ENCODE measurements around the gene HMOX1. TPM values are rescaled to one million over a fixed set of nuclear protein-coding genes. Genes with fewer than 3 reads are reported as not detected.
A peak's percentile ranks its signal among the peaks of the same experiment; 100 is the strongest.

HMOX1 gene
- total RNA-seq, 1 experiment from 2014 or later, result 26.4 TPM

- H3K27me3 ChIP-seq (ENCODE audit: insufficient read depth, low read length), result no peaks in the 10 kb centered on the region
- H3K4me1 ChIP-seq (ENCODE audit: control insufficient read depth in 1 of 2, insufficient read depth in 2 of 2, low read length in 2 of 2), result no peaks in the 10 kb centered on the region
- no peak overlapping the region for H3K4me2 ChIP-seq (ENCODE audit: low read length)
- ChIA-PET CTCF (no interaction called here), POLR2A (no interaction called here), RAD21 (ENCODE audit: low non-redundant PET in 1 of 2, low total read pairs in 2 of 2, uncharacterized antibody in 2 of 2, unreplicated experiment in 2 of 2) (no interaction called here)
- intact Hi-C loops (cut with micrococcal nuclease), result no loop called here
- H3K4me3 ChIP-seq (replicated peaks in 1 of 2; ENCODE audit: low read depth in 1 of 2, low read length in 2 of 2), result no peak overlapping the region
- H3K9ac ChIP-seq (ENCODE audit: low read length), result no peak overlapping the region
- no peaks in the 10 kb centered on the region for H3K9me3 ChIP-seq (ENCODE audit: control insufficient read depth in 1 of 2, insufficient read depth in 1 of 2, low read depth in 1 of 2, low read length in 2 of 2)
- BruUV-seq (replicated peaks), result no TSS peak
- H2AFZ ChIP-seq (ENCODE audit: low read depth, low read length, poor library complexity, severe bottlenecking), result no peak overlapping the region
- DNase-seq (ENCODE audit: low read depth, low spot score) (no peak), ATAC-seq (no peak)
- H4K20me1 ChIP-seq (ENCODE audit: insufficient read depth), result no peaks in the 10 kb centered on the region
- no peaks in the 10 kb centered on the region for H3K9me2 ChIP-seq (ENCODE audit: insufficient read depth)
- H3K36me3 ChIP-seq (ENCODE audit: control insufficient read depth in 1 of 2, insufficient read depth in 2 of 2, low read length in 2 of 2), result peaks cover 5 to 30% of the 10 kb centered on the region in 2 experiments
- H3K27ac ChIP-seq (ENCODE audit: low read depth, low read length), result no peak overlapping the region
- no peak for TF ChIP-seq EZH2phosphoT487 (IDR thresholded peaks at IDR 0.05; ENCODE audit: borderline replicate concordance)
- H3K79me2 ChIP-seq (ENCODE audit: insufficient read depth, low read length), result no peaks in the 10 kb centered on the region
Measured at GRCh38 chr22:35390933-35391332, 10.0 kb downstream of the HMOX1 start.

GRCh38 chr22:35392357-35392756 lies 11.5 kb downstream of the HMOX1 start:
- ChIA-PET POLR2A (interaction anchor here (0.5 kb wide), 1 partner anchor 143 kb away, joined by 3 read pairs; no protein-coding TSS in a partner anchor), RAD21 (ENCODE audit: low non-redundant PET in 1 of 2, low total read pairs in 2 of 2, uncharacterized antibody in 2 of 2, unreplicated experiment in 2 of 2) (no interaction called here), CTCF (no interaction called here)
- BruUV-seq (replicated peaks), result TSS peak; percentile 37
- Histone ChIP-seq H2AFZ (ENCODE audit: low read depth, low read length, poor library complexity, severe bottlenecking) (no peak overlapping the region), H3K4me1 (ENCODE audit: control insufficient read depth in 1 of 2, insufficient read depth in 2 of 2, low read length in 2 of 2) (peaks cover 0 to 2% of the 10 kb centered on the region in 2 experiments; a peak in 1 of 4 replicates), H3K4me2 (ENCODE audit: low read length) (no peak overlapping the region), H3K36me3 (ENCODE audit: control insufficient read depth in 1 of 2, insufficient read depth in 2 of 2, low read length in 2 of 2) (peaks cover 5 to 25% of the 10 kb centered on the region in 2 experiments), H3K9me3 (ENCODE audit: control insufficient read depth in 1 of 2, insufficient read depth in 1 of 2, low read depth in 1 of 2, low read length in 2 of 2) (no peaks in the 10 kb centered on the region), H3K27me3 (ENCODE audit: insufficient read depth, low read length) (no peaks in the 10 kb centered on the region), H3K27ac (ENCODE audit: low read depth, low read length) (no peak overlapping the region), H3K79me2 (ENCODE audit: insufficient read depth, low read length) (no peaks in the 10 kb centered on the region), H3K9me2 (ENCODE audit: insufficient read depth) (no peaks in the 10 kb centered on the region), H3K4me3 (replicated peaks in 1 of 2; ENCODE audit: low read depth in 1 of 2, low read length in 2 of 2) (no peak overlapping the region), H3K9ac (ENCODE audit: low read length) (no peak overlapping the region), H4K20me1 (ENCODE audit: insufficient read depth) (no peaks in the 10 kb centered on the region)
- ATAC-seq (no peak), DNase-seq (ENCODE audit: low read depth, low spot score) (no peak)
- intact Hi-C loops (cut with micrococcal nuclease), result no loop called here
- TF ChIP-seq YY1 (IDR thresholded peaks at IDR 0.05; ENCODE audit: extremely low read depth, insufficient replicate concordance, low read depth, low read length) (no peak), FOSL1 (IDR thresholded peaks at IDR 0.05; ENCODE audit: low read depth) (no peak), POLR2AphosphoS5 (IDR thresholded peaks at IDR 0.05; ENCODE audit: low read depth, low read length) (no peak), MAX (IDR thresholded peaks at IDR 0.05) (no peak)

Measured in HCT116 (cell line).